ENCODE measurements around the gene SGCD.

SGCD gene

DNA sequence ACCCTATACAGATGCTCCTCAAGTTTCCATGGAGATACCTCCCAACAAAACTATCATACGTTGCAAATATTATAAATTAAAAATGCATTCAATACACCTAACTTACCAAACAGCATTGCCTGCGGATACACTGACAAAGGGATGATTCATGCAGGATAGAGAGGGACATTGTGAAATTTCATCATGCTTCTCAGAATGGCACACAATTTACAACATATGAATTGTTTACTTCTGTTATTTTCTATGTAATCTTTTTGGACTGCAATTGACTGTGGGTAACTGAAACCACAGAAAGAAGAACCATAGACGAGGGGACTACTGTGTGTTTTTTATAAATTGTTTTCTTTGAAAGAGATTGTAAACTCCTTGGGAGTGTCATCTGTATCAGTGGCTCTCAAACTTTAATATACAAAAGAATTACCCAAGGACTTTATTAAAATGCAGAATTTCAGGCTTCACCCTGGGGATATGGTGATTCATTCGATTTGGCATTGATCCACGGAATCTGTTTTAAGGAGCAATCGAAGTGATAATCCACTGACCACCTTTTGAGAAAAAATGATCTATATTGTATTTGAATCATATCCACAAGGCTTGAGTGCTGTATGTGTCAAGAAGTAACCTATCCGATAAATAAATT, 146.4 kb downstream of the SGCD start:
- Histone ChIP-seq H3K4me1 (ENCODE audit: insufficient read depth, low read length) (peaks cover 12% of the 10 kb centered on the region), H3K36me3 (ENCODE audit: insufficient read depth, low read length) (no peaks in the 10 kb centered on the region), H3K9ac (ENCODE audit: low read depth, low read length) (no peak overlapping the region), H3K9me3 (ENCODE audit: control insufficient read depth, insufficient read depth, low read length) (no peaks in the 10 kb centered on the region)

DNA sequence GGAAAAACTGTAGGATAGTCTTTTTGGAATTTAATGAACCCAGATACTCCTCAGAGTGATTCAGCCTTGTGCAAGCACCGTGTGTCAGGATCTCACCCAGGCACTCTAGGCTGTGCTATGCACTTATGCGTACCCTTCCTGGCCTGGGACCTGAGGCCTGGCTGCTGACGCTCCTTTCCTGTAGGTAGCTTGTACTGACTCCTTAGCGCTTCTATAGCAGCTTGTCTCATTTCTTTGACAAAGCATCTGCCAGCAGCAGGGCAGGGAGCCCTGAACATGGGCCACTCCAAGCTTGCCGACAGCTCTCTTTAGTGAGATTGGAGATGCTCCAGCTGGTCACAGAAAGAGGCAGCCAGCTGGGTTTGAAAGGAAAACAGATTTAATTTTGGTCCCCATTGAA, 147.3 kb downstream of the SGCD start:
- Histone ChIP-seq H3K9me3 (ENCODE audit: control insufficient read depth, insufficient read depth, low read length) (no peaks in the 10 kb centered on the region), H3K9ac (ENCODE audit: low read depth, low read length) (no peak overlapping the region), H3K4me1 (ENCODE audit: insufficient read depth, low read length) (peaks cover 12% of the 10 kb centered on the region), H3K36me3 (ENCODE audit: insufficient read depth, low read length) (no peaks in the 10 kb centered on the region)

DNA sequence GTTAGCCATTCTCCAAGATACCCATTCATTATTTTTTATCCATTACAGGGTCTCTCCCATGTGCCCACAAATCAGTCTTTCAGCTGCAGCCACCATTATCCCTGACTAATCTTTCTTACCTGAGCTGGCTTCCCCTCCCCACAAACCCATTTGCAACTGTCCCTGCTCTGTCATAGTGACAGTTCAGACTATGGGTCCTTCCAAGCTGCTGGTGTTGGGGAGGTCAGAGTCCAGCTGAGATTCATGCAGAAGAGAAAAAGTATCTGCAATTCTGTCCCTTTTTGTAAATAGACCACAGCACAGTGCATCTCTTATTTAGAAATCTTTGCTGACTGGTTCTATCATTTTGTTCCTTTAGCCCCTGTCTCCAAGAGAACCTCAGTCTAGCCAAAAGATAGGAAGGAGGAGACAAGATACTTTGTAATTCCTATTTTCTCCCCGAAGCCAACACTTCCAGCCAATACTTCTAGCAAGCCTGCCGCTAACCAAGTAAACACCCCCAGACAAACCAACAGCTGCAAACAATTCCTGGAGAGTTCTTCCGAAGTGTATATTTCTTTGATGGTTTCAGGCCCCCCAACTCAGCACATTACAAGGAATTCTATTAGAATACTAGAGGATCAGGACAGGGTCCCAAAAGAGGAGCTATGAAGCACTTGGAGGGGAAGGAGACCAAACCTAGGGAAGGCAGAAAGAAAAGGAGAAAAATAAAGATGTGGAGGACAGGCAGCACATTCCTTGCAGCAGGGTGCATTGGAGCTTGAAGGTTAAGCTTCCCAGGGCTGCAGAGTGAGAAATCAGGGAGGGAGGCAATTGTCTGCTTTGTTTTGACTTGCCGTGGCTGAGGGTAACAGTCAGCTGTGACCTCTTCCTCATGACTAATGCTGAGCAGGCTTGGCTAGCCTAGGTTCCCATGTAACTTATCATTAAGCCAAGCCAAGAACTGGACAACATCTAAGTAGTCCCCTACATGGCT, 148.5 kb downstream of the SGCD start:
- Histone ChIP-seq H3K9ac (ENCODE audit: low read depth, low read length) (no peak overlapping the region), H3K9me3 (ENCODE audit: control insufficient read depth, insufficient read depth, low read length) (no peaks in the 10 kb centered on the region), H3K4me1 (ENCODE audit: insufficient read depth, low read length) (peaks cover 12% of the 10 kb centered on the region), H3K36me3 (ENCODE audit: insufficient read depth, low read length) (no peaks in the 10 kb centered on the region)

DNA sequence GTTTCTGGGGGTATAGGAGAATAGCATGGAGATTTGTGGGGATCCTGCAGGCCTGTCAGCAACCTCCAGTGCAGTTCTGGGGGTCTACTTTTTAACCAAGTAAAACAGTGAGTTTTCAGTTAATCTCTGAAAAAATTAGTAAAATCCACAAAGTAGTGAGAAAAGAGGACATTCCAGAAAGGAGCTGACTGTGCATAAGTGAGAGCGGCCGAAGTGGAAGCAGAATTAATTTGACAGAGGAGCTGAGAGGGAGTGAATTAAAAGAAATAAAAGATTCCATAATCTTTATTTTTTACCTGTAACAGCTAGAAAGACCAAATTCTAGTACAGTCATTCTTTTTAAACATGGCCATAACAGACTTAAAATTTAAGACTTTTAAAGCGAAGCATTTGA, 149.2 kb downstream of the SGCD start:
- Histone ChIP-seq H3K9me3 (ENCODE audit: control insufficient read depth, insufficient read depth, low read length) (no peaks in the 10 kb centered on the region), H3K4me1 (ENCODE audit: insufficient read depth, low read length) (peaks cover 12% of the 10 kb centered on the region), H3K36me3 (ENCODE audit: insufficient read depth, low read length) (no peaks in the 10 kb centered on the region), H3K9ac (ENCODE audit: low read depth, low read length) (no peak overlapping the region)

DNA sequence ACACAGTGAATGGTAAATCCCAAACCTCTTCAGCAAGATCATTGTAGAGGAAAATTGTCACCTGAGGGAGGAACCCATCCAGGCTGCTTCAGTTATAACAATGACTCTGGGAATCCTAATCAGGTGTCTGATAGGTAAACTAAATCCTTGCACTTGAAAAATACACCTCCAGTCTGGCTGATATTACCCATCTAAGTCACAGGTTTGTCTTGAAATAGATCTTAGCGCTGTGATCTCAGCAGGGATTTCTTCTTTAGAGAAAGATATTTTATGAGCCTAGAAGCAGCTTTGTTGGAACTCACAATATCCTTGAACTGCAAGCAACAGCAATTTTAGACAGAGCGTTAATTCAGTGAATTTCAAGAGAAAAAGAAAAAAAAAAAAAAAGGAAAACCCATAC, 149.7 kb downstream of the SGCD start:
- no peak overlapping the region for H3K9ac ChIP-seq (ENCODE audit: low read depth, low read length)
- H3K4me1 ChIP-seq (ENCODE audit: insufficient read depth, low read length), result peaks cover 12% of the 10 kb centered on the region
- H3K36me3 ChIP-seq (ENCODE audit: insufficient read depth, low read length), result no peaks in the 10 kb centered on the region
- no peaks in the 10 kb centered on the region for H3K9me3 ChIP-seq (ENCODE audit: control insufficient read depth, insufficient read depth, low read length)

DNA sequence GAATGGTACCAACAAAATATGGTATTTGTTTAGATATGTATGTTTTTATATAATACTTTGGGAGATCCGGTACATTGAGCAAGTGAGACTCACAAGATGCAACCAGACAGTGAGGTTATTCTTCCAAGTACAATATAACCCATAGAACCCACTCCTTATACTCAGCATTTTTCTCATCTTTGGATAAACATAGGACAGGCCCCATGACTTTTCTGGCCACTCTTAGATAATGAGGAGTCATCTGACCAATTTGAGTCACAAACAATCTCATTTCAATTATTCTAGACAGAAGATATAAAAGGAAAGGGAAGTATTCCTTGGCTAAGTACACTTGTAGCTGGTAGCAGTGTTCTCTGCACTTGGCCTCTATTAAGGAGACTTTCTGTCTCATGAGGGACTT, 150.2 kb downstream of the SGCD start:
- H3K4me1 ChIP-seq (ENCODE audit: insufficient read depth, low read length), result peaks cover 12% of the 10 kb centered on the region
- no peak overlapping the region for H3K9ac ChIP-seq (ENCODE audit: low read depth, low read length)
- H3K9me3 ChIP-seq (ENCODE audit: control insufficient read depth, insufficient read depth, low read length), result no peaks in the 10 kb centered on the region
- no peaks in the 10 kb centered on the region for H3K36me3 ChIP-seq (ENCODE audit: insufficient read depth, low read length)

DNA sequence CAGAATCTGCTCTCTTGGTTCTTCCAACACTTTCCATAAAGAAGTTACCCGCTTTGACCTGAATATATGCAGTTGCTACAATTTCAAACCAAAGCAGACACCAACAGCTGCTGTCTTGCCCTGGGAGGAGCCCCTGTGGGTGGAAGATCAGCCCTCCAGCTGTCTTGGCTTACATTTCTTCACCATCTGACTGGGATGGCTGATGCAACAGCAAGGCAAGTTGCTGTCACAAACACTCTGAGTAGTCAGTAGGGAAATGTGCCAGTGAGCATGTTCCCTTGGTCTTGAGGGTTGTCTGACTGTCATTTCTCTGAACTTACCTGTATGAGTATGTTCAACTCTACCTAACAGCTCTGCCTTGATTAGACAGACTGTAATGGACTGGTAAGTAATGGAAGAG, 152.9 kb downstream of the SGCD start:
- Histone ChIP-seq H3K36me3 (ENCODE audit: insufficient read depth, low read length) (no peaks in the 10 kb centered on the region), H3K9ac (ENCODE audit: low read depth, low read length) (no peak overlapping the region), H3K9me3 (ENCODE audit: control insufficient read depth, insufficient read depth, low read length) (no peaks in the 10 kb centered on the region), H3K4me1 (ENCODE audit: insufficient read depth, low read length) (peaks cover 12% of the 10 kb centered on the region)

DNA sequence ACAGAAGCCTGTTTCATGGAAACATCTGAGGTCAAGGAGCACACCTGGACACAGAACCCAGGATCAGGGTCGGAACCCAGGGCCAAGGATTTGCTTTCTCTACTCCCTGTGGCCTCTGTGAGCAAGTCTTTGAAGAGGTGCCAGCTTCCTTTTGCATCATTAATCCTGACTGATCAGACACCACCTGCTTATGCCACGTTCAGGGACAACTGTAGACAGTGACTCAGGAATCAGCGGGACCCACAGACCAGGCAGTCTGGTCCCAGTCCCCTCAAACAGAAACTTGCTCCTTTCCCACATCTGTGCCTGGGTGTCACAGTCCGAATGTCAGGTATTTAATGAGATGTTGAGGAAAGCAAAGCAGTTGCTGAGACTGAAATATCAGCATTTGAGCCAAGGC, 154.8 kb downstream of the SGCD start:
- H3K36me3 ChIP-seq (ENCODE audit: insufficient read depth, low read length), result no peaks in the 10 kb centered on the region
- no peaks in the 10 kb centered on the region for H3K4me1 ChIP-seq (ENCODE audit: insufficient read depth, low read length)
- no peak overlapping the region for H3K9ac ChIP-seq (ENCODE audit: low read depth, low read length)
- no peaks in the 10 kb centered on the region for H3K9me3 ChIP-seq (ENCODE audit: control insufficient read depth, insufficient read depth, low read length)

DNA sequence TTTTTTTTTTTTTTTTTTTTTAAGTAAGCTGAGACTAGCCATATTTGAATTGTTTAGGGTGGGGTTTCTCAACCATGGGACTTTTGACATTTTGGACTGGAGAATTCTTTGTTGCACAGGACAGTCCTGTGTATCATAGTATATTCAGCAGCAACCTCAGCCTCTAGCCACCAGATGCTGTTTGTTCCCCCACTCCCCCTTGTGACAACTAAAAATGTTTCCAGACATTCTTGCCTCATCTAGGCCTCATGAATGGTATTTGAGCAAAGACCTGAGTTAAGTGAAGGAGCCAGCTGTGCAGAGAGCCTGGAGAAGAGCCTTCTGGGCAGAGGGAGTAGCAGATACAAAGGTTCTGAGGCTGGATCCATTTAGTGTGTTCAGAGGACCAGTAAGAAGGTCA, 155.9 kb downstream of the SGCD start:
- Histone ChIP-seq H3K4me1 (ENCODE audit: insufficient read depth, low read length) (no peaks in the 10 kb centered on the region), H3K9me3 (ENCODE audit: control insufficient read depth, insufficient read depth, low read length) (no peaks in the 10 kb centered on the region), H3K36me3 (ENCODE audit: insufficient read depth, low read length) (no peaks in the 10 kb centered on the region), H3K9ac (ENCODE audit: low read depth, low read length) (no peak overlapping the region)

DNA sequence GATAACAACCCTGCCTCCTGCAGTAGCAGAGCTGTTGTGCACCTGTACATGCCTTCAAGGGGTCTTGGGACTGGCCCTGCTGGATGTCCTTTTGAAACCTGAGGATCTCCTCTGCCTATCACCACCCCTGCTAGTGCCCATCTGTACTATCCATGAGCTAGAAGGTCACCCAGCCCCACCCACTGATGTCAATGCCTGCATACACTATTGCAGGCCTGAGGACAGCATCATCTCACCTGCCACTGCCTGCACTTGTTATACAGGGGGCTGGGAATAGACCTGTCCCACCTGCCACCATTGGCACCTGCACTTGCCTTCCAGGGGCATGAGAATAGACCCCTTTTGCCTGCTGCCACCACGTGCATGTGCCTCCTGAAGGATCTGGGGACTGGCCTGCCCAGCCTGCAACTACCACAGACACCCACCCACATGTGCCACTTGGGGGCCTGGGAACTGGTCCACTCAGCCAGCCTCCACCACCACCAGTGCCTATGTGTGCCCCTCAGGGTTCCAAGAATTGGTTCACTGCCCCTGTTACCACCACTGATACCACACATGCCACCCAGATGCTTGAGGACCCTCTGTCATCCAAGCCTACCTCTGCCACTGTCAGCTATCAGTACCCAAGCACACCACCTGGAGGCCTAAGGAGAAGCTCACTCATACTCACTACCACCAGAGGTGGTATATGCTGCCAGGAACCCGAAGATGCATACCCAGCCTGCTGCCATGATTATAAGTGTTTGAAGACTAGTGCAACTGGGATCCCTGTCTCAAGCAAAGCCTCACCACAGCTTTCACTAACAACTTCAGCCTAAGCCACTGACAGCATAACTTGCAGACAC, 159.7 kb downstream of the SGCD start:
- Histone ChIP-seq H3K36me3 (ENCODE audit: insufficient read depth, low read length) (no peaks in the 10 kb centered on the region), H3K9me3 (ENCODE audit: control insufficient read depth, insufficient read depth, low read length) (no peaks in the 10 kb centered on the region), H3K9ac (ENCODE audit: low read depth, low read length) (no peak overlapping the region), H3K4me1 (ENCODE audit: insufficient read depth, low read length) (no peaks in the 10 kb centered on the region)

DNA sequence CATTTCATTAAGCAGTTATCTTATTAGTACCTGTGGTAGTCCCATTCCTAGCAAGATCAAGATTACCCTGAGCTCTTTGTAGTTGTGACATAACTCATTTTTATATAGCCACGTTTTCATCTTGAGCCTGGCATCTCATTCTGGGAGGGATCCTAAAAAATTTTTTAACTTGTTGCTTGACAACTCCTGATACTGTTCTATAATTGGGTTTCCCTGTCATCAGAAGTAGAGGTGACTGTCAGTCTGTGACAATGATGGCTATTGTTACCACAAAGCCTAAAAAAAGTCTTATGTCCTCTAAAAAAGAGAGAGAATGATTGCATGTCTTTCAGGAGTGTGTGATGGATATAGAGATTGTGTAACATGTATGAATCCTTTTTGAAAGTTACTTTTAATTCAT, 164.8 kb downstream of the SGCD start:
- H3K9me3 ChIP-seq (ENCODE audit: control insufficient read depth, insufficient read depth, low read length), result no peaks in the 10 kb centered on the region
- no peaks in the 10 kb centered on the region for H3K4me1 ChIP-seq (ENCODE audit: insufficient read depth, low read length)
- no peaks in the 10 kb centered on the region for H3K36me3 ChIP-seq (ENCODE audit: insufficient read depth, low read length)
- H3K9ac ChIP-seq (ENCODE audit: low read depth, low read length), result no peak overlapping the region

DNA sequence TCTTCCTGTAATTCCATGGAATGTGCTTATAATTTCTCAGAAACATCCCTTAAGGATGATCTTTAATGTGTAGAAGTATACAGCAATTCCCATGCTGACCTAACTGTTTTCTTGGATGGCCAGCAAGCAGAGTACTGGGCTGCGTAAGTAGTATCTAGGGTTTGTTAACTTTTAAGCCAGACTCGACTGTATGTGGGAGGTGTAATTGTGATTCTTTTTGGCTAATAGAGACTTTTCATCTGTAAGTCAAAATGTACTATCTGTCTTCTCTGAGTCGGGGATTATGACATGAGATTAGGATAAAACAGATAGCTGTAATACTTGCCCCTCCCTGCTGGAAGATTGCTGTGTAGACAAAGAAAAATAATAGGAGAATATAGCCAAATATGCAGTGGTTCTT, 169.3 kb downstream of the SGCD start:
- no peaks in the 10 kb centered on the region for H3K36me3 ChIP-seq (ENCODE audit: insufficient read depth, low read length)
- peaks cover 6% of the 10 kb centered on the region; the same call in 1 of the 2 replicates for H3K4me1 ChIP-seq (ENCODE audit: insufficient read depth, low read length)
- H3K9ac ChIP-seq (ENCODE audit: low read depth, low read length), result no peak overlapping the region
- H3K9me3 ChIP-seq (ENCODE audit: control insufficient read depth, insufficient read depth, low read length), result no peaks in the 10 kb centered on the region

DNA sequence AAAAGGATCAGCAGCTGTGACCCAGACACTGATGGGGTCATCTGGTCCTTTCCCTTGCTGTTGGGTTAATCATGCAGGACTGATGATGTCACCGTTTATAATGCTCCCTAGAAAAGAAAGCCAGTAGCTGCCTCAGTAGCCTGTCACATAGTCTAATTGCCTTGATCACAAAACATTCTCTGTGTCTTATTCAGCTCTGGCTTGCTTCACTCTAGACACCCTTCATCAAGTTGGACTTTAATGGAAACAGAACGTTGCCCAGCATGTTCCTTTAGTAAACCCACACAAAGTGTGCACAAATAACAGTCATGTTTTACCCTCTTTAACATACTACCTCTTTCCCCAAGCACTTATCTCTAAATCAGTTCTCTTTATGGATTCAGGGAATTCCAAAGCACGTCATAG, 170.8 kb downstream of the SGCD start:
- no peaks in the 10 kb centered on the region for H3K9me3 ChIP-seq (ENCODE audit: control insufficient read depth, insufficient read depth, low read length)

DNA sequence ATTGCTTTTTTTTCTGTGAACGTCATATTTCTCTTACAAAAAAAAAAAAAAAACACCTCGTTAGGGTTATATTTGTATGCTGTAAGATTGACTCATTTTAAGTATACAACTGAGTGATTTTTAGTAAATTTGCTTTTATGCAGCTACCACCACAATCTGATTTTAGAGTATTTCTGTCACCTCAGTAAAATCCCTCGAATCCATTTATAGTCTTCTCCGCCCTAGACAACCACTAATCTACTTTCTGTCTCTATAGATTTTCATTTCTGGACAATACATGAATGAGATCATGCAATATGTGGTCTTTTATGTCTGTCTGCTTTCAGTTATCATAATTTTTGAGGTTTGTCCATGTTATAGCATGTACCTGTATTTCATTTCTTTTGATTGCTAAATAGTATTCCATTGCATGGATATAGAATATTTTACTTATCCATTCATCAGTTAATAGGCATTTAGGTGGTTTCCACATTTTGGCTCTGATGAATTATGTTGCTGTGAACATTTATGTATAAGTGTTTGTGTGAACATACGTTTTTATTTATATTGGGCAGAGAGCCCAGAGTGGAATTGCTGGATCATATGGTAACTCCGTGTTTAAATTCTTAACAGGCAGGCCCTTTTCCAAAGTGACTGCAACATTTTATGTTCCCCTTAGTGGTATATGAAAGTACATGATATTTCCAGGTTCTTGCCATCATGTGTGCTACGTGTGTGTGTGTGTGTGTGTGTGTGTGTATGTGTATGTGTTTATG, 171.4 kb downstream of the SGCD start:
- Histone ChIP-seq H3K4me1 (ENCODE audit: insufficient read depth, low read length) (peaks cover 6% of the 10 kb centered on the region; the same call in 1 of the 2 replicates), H3K9me3 (ENCODE audit: control insufficient read depth, insufficient read depth, low read length) (no peaks in the 10 kb centered on the region), H3K36me3 (ENCODE audit: insufficient read depth, low read length) (no peaks in the 10 kb centered on the region), H3K9ac (ENCODE audit: low read depth, low read length) (no peak overlapping the region)

More for the DNA sequence above, 170.8 kb downstream of the SGCD start:
- Histone ChIP-seq H3K36me3 (ENCODE audit: insufficient read depth, low read length) (no peaks in the 10 kb centered on the region), H3K9ac (ENCODE audit: low read depth, low read length) (no peak overlapping the region), H3K4me1 (ENCODE audit: insufficient read depth, low read length) (peaks cover 6% of the 10 kb centered on the region; the same call in 1 of the 2 replicates)
